ENCODE data around the gene SLC25A17.
"Not testable (repeated sequence)": the region's sequence is repeated elsewhere in the genome, so short reads cannot be mapped to it uniquely, and the experiment has no call there.

The SLC25A17 gene

GRCh38 chr22:40853961-40854360, 34.8 kb upstream of the SLC25A17 start:
- DNase-seq (ENCODE audit: low read depth, low spot score) = no peak
- Histone ChIP-seq H3K4me1 (ENCODE audit: control insufficient read depth, insufficient read depth, low read length) (no peaks in the 10 kb centered on the region), H3K36me3 (ENCODE audit: control insufficient read depth, insufficient read depth, low read length) (no peaks in the 10 kb centered on the region), H3K9me3 (ENCODE audit: control insufficient read depth, insufficient read depth, low read length) (no peaks in the 10 kb centered on the region), H3K4me3 (ENCODE audit: low read length) (no peak overlapping the region), H3K27me3 (ENCODE audit: control insufficient read depth, insufficient read depth, low read length) (no peaks in the 10 kb centered on the region), H3K27ac (ENCODE audit: low read length) (no peak overlapping the region)
- no CpG with 5 or more reads among the region's 3 CpGs for WGBS (ENCODE audit: insufficient coverage, insufficient read length)

GRCh38 chr22:40853333-40853732, 34.2 kb upstream of the SLC25A17 start:
- DNase-seq (ENCODE audit: low read depth, low spot score) = no peak
- Histone ChIP-seq H3K27me3 (ENCODE audit: control insufficient read depth, insufficient read depth, low read length) (no peaks in the 10 kb centered on the region), H3K9me3 (ENCODE audit: control insufficient read depth, insufficient read depth, low read length) (no peaks in the 10 kb centered on the region), H3K36me3 (ENCODE audit: control insufficient read depth, insufficient read depth, low read length) (no peaks in the 10 kb centered on the region), H3K27ac (ENCODE audit: low read length) (no peak overlapping the region), H3K4me1 (ENCODE audit: control insufficient read depth, insufficient read depth, low read length) (no peaks in the 10 kb centered on the region), H3K4me3 (ENCODE audit: low read length) (no peak overlapping the region)
- no CpG with 5 or more reads among the region's 1 CpG for WGBS (ENCODE audit: insufficient coverage, insufficient read length)

DNA sequence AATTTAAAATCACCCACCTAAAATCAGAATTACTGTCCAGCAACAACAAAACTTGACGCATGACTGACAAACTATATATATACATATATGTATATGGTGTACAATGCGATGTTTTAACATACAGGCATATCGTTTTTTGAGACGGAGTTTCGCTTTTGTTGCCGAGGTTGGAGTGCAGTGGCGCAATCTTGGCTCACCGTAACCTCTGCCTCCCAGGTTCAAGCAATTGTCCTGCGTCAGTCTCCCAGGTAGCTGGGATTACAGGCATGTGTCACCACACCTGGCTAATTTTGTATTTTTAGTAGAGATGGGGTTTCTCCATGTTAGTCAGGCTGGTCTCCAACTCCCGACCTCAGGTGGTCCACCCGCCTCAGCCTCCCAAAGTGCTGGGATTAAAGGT, 26.7 kb upstream of the SLC25A17 start:
- H3K27ac ChIP-seq (ENCODE audit: low read length); DNase-seq (ENCODE audit: low read depth, low spot score); H3K4me1 ChIP-seq (ENCODE audit: control insufficient read depth, insufficient read depth, low read length); H3K27me3 ChIP-seq (ENCODE audit: control insufficient read depth, insufficient read depth, low read length); H3K9me3 ChIP-seq (ENCODE audit: control insufficient read depth, insufficient read depth, low read length); H3K4me3 ChIP-seq (ENCODE audit: low read length); H3K36me3 ChIP-seq (ENCODE audit: control insufficient read depth, insufficient read depth, low read length): not testable (repeated sequence)
- no CpG with 5 or more reads among the region's 11 CpGs for WGBS (ENCODE audit: insufficient coverage, insufficient read length)

GRCh38 chr22:40844951-40845350, 25.8 kb upstream of the SLC25A17 start:
- H3K27me3 ChIP-seq (ENCODE audit: control insufficient read depth, insufficient read depth, low read length) = no peaks in the 10 kb centered on the region
- H3K27ac ChIP-seq (ENCODE audit: low read length) = no peak overlapping the region
- 100% methylated on average over 1 of the region's 3 CpGs for WGBS (ENCODE audit: insufficient coverage, insufficient read length)
- DNase-seq (ENCODE audit: low read depth, low spot score) = no peak
- no peaks in the 10 kb centered on the region for H3K9me3 ChIP-seq (ENCODE audit: control insufficient read depth, insufficient read depth, low read length)
- H3K4me3 ChIP-seq (ENCODE audit: low read length) = no peak overlapping the region
- H3K36me3 ChIP-seq (ENCODE audit: control insufficient read depth, insufficient read depth, low read length) = peaks cover 5% of the 10 kb centered on the region; the same call in 1 of the 2 replicates
- no peaks in the 10 kb centered on the region for H3K4me1 ChIP-seq (ENCODE audit: control insufficient read depth, insufficient read depth, low read length)

- Histone ChIP-seq H3K27me3 (ENCODE audit: control insufficient read depth, insufficient read depth, low read length) (no peaks in the 10 kb centered on the region), H3K36me3 (ENCODE audit: control insufficient read depth, insufficient read depth, low read length) (peaks cover 12% of the 10 kb centered on the region; the same call in 1 of the 2 replicates), H3K4me1 (ENCODE audit: control insufficient read depth, insufficient read depth, low read length) (no peaks in the 10 kb centered on the region), H3K4me3 (ENCODE audit: low read length) (no peak overlapping the region), H3K27ac (ENCODE audit: low read length) (no peak overlapping the region), H3K9me3 (ENCODE audit: control insufficient read depth, insufficient read depth, low read length) (no peaks in the 10 kb centered on the region)
- no peak for DNase-seq (ENCODE audit: low read depth, low spot score)
- WGBS (ENCODE audit: insufficient coverage, insufficient read length) = 100% methylated on average over 2 of the region's 3 CpGs
Measured at GRCh38 chr22:40838486-40838885, 19.3 kb upstream of the SLC25A17 start.

DNA sequence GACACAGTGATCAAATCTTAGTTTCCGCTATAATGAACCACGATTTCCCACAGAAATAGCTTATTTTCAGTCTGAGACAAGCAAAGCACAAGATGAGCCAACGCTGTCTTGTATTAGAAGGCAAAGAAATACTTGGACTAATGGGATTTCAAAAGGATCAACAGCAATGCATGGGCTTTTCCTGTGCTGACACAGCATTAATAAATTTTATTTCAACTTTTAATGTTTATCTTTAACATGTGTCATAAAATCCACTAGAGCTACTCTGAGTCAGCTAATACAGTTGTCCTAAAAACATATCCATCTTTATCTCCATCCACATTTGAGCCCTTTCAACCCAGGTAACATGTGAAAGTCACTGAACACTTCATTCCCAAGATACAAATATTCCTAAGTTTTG, 15.5 kb upstream of the SLC25A17 start:
- Histone ChIP-seq H3K36me3 (ENCODE audit: control insufficient read depth, insufficient read depth, low read length) (peaks cover 10% of the 10 kb centered on the region; the same call in 1 of the 2 replicates), H3K27ac (ENCODE audit: low read length) (no peak overlapping the region), H3K27me3 (ENCODE audit: control insufficient read depth, insufficient read depth, low read length) (no peaks in the 10 kb centered on the region), H3K4me3 (ENCODE audit: low read length) (no peak overlapping the region), H3K9me3 (ENCODE audit: control insufficient read depth, insufficient read depth, low read length) (no peaks in the 10 kb centered on the region), H3K4me1 (ENCODE audit: control insufficient read depth, insufficient read depth, low read length) (no peaks in the 10 kb centered on the region)
- no peak for DNase-seq (ENCODE audit: low read depth, low spot score)
- no CpG with 5 or more reads among the region's 3 CpGs for WGBS (ENCODE audit: insufficient coverage, insufficient read length)

DNA sequence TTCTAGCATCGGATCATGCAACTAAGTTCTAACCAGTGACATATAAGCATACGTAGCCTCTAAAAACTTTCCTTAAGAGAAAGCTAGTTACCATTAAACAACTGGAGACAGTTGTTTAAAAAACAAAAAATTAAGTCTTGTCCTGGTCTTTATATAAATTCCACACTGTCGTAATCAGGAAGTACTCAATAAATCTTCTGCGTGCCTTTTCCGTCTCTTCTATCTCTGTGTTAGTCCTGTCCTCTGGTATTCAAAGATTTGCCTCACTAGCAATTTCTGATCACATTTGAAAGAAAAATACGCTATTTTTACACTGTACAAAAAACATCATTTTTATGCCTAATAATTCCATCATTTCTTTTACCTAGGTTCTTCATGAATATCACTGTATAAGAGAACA, 10.0 kb upstream of the SLC25A17 start:
- Histone ChIP-seq H3K4me1 (ENCODE audit: control insufficient read depth, insufficient read depth, low read length) (no peaks in the 10 kb centered on the region; the same call in 1 of the 2 replicates), H3K9me3 (ENCODE audit: control insufficient read depth, insufficient read depth, low read length) (no peaks in the 10 kb centered on the region), H3K36me3 (ENCODE audit: control insufficient read depth, insufficient read depth, low read length) (peaks cover 3% of the 10 kb centered on the region; the same call in 1 of the 2 replicates), H3K27ac (ENCODE audit: low read length) (no peak overlapping the region), H3K4me3 (ENCODE audit: low read length) (no peak overlapping the region), H3K27me3 (ENCODE audit: control insufficient read depth, insufficient read depth, low read length) (no peaks in the 10 kb centered on the region)
- no peak for DNase-seq (ENCODE audit: low read depth, low spot score)
- no CpG with 5 or more reads among the region's 6 CpGs for WGBS (ENCODE audit: insufficient coverage, insufficient read length)

GRCh38 chr22:40826984-40827741, 8.0 kb upstream of the SLC25A17 start:
- H3K36me3 ChIP-seq (ENCODE audit: control insufficient read depth, insufficient read depth, low read length) = peaks cover 3% of the 10 kb centered on the region; the same call in 1 of the 2 replicates
- H3K27ac ChIP-seq (ENCODE audit: low read length) = no peak overlapping the region
- no peaks in the 10 kb centered on the region for H3K27me3 ChIP-seq (ENCODE audit: control insufficient read depth, insufficient read depth, low read length)
- whole genome bisulfite sequencing (ENCODE audit: insufficient coverage, insufficient read length) = no CpG with 5 or more reads among the region's 7 CpGs
- no peaks in the 10 kb centered on the region for H3K9me3 ChIP-seq (ENCODE audit: control insufficient read depth, insufficient read depth, low read length)
- no peaks in the 10 kb centered on the region; the same call in 1 of the 2 replicates for H3K4me1 ChIP-seq (ENCODE audit: control insufficient read depth, insufficient read depth, low read length)
- no peak for DNase-seq (ENCODE audit: low read depth, low spot score)
- no peak overlapping the region for H3K4me3 ChIP-seq (ENCODE audit: low read length)

DNA sequence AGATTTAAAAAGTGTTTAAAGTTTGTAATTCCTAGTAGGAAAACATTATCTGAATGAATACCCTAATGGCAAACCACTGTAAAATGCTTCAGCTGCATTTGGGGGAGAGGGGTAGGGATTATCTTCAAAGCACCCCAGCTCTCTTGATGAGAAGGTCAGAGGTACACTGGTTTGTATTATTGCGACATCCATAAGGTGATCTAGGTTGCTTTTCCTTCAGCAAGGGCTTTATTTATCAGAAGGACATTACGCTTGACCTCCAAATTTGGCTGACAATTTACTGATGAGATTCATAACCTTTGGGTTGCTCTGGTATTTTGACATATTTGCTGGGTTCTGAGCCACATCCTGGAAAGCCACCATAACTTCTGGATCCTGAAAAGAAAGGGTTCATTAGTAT, 7.1 kb upstream of the SLC25A17 start:
- not testable (repeated sequence) for DNase-seq (ENCODE audit: low read depth, low spot score); H3K36me3 ChIP-seq (ENCODE audit: control insufficient read depth, insufficient read depth, low read length); H3K27ac ChIP-seq (ENCODE audit: low read length); H3K9me3 ChIP-seq (ENCODE audit: control insufficient read depth, insufficient read depth, low read length); H3K27me3 ChIP-seq (ENCODE audit: control insufficient read depth, insufficient read depth, low read length); H3K4me3 ChIP-seq (ENCODE audit: low read length); H3K4me1 ChIP-seq (ENCODE audit: control insufficient read depth, insufficient read depth, low read length)
- no CpG with 5 or more reads among the region's 2 CpGs for WGBS (ENCODE audit: insufficient coverage, insufficient read length)

GRCh38 chr22:40823426-40823825, 4.3 kb upstream of the SLC25A17 start:
- no peak for DNase-seq (ENCODE audit: low read depth, low spot score)
- no peak overlapping the region for H3K27ac ChIP-seq (ENCODE audit: low read length)
- H3K27me3 ChIP-seq (ENCODE audit: control insufficient read depth, insufficient read depth, low read length) = no peaks in the 10 kb centered on the region
- no peak overlapping the region for H3K4me3 ChIP-seq (ENCODE audit: low read length)
- peaks cover 2% of the 10 kb centered on the region; the same call in 1 of the 2 replicates for H3K4me1 ChIP-seq (ENCODE audit: control insufficient read depth, insufficient read depth, low read length)
- H3K9me3 ChIP-seq (ENCODE audit: control insufficient read depth, insufficient read depth, low read length) = no peaks in the 10 kb centered on the region
- WGBS (ENCODE audit: insufficient coverage, insufficient read length) = no CpG with 5 or more reads among the region's 1 CpG
- H3K36me3 ChIP-seq (ENCODE audit: control insufficient read depth, insufficient read depth, low read length) = 0 out of 2 replicates have a peak, but pooled peaks cover 3% of the 10 kb centered on the region

Measured in iPS DF 6.9 (cell line).